HG03039 (cell line): Measurements from ENCODE around the gene TSHZ2.

Experiments used
- ATAC-seq: cut with Tn5 transposase; IDR thresholded peaks from one replicate; pipeline ENCODE4 v1.9.1; 2021; ENCODE audit warnings: mild to moderate bottlenecking, moderate library complexity; ENCODE audit not compliant: unreplicated experiment

The TSHZ2 gene

DNA sequence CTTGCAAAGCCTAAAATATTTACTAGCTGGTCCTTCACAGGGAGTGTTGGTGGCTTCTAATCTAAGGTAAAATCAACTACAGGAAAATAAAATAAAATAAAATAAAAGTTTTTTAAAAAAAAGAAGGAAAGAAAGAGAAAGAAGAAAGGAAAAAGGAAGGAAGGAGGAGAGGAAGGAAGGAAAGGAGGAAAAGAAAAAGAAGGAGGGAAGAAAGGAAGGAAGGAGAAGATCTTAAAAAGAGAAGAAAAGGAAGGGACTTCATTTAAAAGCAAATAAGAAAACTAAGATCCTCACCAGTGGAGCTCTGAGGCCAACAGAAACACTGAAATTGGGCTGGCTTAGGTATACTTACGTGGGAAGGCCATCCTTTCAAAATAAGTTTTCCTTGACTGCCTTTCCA, 178.4 kb downstream of the TSHZ2 start:
- ATAC-seq, result no peak

DNA sequence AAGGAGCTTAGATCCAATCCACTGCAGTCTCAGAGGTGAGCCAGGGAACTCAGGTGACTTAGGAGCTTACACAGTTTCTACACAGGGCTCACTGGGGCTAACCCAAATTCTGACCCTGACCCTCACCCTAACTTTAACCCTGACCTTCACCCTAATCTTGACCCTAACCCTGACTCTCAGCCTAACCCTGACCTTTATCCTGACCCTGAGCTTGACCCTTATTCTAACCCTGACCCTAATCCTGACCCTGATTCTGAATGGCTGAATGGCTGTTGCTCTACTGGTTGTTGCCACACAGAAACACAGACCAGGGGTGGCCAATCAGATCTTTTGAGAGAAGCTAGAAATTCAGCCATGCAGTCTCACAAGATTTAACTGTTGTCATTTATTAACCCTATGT, 180.1 kb downstream of the TSHZ2 start:
- no peak for ATAC-seq

DNA sequence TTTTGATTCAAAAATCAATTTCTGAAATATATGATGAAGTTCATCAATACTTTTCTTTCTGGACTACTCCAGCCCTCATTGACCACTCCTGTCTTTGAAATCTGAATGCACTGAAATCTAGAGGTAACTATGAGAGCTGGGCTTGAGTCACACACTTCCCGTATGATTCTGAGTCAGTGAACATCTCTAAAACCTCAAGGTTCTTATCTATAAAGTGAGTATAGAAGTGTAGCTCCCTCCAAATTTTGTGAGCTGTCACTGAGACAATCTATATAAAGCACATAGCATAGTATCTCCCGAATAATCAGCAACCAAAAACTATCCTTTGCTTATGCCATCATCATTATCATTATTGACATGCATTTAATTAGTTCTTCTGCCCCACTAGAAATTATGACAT, 182.4 kb downstream of the TSHZ2 start:
- ATAC-seq, result peak; percentile 47

GRCh38 chr20:53157443-53158408, 185.6 kb downstream of the TSHZ2 start:
- peak; percentile 67 for ATAC-seq

DNA sequence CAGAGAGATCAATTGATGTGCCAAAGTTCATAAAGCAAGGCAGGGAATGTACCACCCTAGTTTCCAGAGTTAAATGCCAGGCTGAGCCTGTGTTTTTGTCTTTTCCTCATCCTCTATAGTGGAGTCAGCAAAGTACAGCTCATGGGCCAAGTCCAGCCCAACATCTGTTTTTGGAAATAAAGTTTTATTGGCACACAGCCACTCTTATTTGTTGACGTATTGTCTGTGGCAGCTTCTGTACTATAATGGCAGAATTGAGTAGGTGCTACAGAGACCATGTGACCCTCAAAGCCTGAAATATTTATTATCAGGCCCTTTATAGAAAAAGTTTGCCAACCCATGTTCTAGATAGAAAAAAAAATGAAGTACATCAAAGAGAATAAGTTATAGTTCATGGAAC, 187.0 kb downstream of the TSHZ2 start:
- ATAC-seq, result no peak

GRCh38 chr20:53161073-53161472, 188.9 kb downstream of the TSHZ2 start:
- ATAC-seq, result no peak

- no peak for ATAC-seq
These were observed 189.3 kb downstream of the TSHZ2 start for GRCh38 chr20:53161473-53161872.

GRCh38 chr20:53162251-53162835, 190.2 kb downstream of the TSHZ2 start:
- ATAC-seq, result no peak

GRCh38 chr20:53163486-53163885, 191.3 kb downstream of the TSHZ2 start:
- no peak for ATAC-seq

- ATAC-seq, result no peak
These were observed 191.9 kb downstream of the TSHZ2 start for GRCh38 chr20:53164072-53164471.

- ATAC-seq, result no peak
These were observed 193.3 kb downstream of the TSHZ2 start for GRCh38 chr20:53165452-53165851.

GRCh38 chr20:53168491-53168890, 196.3 kb downstream of the TSHZ2 start:
- ATAC-seq, result no peak

- ATAC-seq, result no peak
These were observed 198.0 kb downstream of the TSHZ2 start for GRCh38 chr20:53170196-53170595.

GRCh38 chr20:53171065-53171464, 198.9 kb downstream of the TSHZ2 start:
- ATAC-seq, result no peak

GRCh38 chr20:53174454-53174853, 202.3 kb downstream of the TSHZ2 start:
- ATAC-seq, result no peak

DNA sequence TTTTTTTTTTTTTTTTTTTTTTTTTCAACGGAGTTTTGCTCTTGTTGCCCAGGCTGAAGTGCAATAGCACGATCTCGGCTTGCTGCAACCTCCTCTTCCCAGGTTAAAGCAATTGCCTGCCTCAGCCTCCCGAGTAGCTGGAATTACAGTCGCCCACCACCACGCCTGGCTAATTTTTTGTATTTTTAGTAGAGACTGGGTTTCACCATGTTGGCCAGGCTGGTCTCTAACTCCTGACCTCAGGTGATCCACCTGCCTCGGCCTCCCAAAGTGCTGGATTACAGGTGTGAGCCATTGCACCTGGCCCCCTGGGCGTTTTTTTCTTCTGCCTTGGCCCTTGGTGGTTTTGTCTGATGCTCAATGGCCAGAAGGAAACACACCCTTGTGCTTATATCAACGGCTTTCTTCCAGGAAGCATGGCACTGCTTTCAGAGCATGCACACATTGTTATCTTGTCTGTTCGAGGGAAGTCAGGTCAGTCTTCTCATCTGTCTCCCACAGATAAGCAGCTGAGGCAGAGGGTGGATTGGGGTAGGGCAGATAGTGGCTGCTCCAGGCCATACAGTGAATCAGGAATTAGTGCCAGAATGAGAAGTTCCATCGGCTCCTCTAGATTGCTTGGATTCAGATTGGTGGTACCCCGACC, 203.1 kb downstream of the TSHZ2 start:
- no peak for ATAC-seq

DNA sequence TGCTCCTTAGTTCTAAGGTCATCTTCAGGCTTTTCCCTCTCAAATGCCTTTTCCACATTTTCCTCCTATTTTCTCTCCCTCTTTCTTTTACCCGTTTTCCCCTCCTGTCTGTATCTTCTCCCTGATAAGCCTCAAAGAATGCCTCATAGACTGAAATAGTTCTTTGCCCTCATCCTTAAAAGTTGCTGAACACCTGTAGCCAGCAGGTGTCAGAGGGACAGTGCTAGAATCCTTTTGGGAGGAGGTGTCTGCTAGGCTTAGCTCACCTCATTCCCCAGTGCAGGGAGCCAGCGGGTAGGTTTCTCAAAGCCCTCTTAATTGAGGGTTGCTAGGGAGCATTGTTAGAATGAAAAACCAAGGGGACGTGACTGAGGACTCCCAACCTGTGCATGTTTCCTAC, 204.0 kb downstream of the TSHZ2 start:
- no peak for ATAC-seq

- ATAC-seq, result no peak
These were observed 205.5 kb downstream of the TSHZ2 start for GRCh38 chr20:53177687-53178086.

GRCh38 chr20:53179749-53180148, 207.6 kb downstream of the TSHZ2 start:
- no peak for ATAC-seq

GRCh38 chr20:53180928-53181362, 208.8 kb downstream of the TSHZ2 start:
- ATAC-seq, result no peak

DNA sequence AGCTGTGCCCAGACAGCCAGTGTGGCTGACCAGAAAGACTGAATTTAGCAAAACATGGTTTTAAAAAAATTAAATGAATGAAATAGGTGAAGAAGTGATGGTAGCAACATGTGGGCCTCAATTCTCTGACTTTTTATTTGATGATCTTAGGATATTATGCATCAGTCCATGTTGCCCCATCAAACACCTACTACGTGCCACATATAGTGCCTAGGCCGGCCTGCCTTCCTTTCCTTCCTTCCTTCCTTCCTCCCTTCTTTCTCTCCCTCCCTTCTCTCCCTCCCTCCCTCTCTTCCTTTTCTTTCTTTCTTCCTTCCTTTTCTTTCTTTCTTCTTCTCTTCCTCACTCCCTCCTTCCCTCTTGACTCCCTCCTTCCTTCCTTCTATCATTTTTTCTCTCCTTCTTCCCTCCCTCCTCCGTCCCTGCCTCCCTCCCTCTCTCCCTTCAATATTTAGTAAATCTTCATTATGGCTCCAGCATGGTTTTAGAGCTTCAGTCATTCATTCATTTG, 209.8 kb downstream of the TSHZ2 start:
- no peak for ATAC-seq

- no peak for ATAC-seq
These were observed 211.0 kb downstream of the TSHZ2 start for GRCh38 chr20:53183181-53183580.
